Liver (tissue), 9 donors: ENCODE data around the gene NINJ1. TPM values are rescaled to one million over a fixed set of nuclear protein-coding genes. Genes with fewer than 3 reads are reported as not detected.

Experiments
- DNase-seq: peaks from one replicate; pipeline ENCODE4 v3.0.0-alpha.2; 2017; ENCODE audit warnings: low spot score
- H3K27ac ChIP-seq, 2 donors: one replicate each; pipeline ENCODE4 v1.7.0; 2013; ENCODE audit warnings: inconsistent platforms in 2 of 2, low read length in 2 of 2, control low read depth in 1 of 2, low read depth in 1 of 2, mild to moderate bottlenecking in 1 of 2
- H3K27me3 ChIP-seq, 4 donors: one replicate each; pipeline versions ENCODE4 v1.6.1 to v1.7.0; 2013; ENCODE audit warnings: low read length in 3 of 4, inconsistent platforms in 1 of 4, mild to moderate bottlenecking in 1 of 4, moderate library complexity in 1 of 4; ENCODE audit not compliant: control insufficient read depth in 4 of 4, insufficient read depth in 4 of 4
- H3K36me3 ChIP-seq, 4 donors: one replicate each; pipeline versions ENCODE4 v1.6.1 to v1.7.0; 2013; ENCODE audit warnings: low read length in 3 of 4, mild to moderate bottlenecking in 3 of 4, low read depth in 1 of 4, moderate library complexity in 1 of 4; ENCODE audit not compliant: control insufficient read depth in 4 of 4, insufficient read depth in 3 of 4
- H3K4me1 ChIP-seq, 4 donors: one replicate each; pipeline versions ENCODE4 v1.6.1 to v1.7.0; 2013; ENCODE audit warnings: low read length in 3 of 4, mild to moderate bottlenecking in 3 of 4, moderate library complexity in 1 of 4; ENCODE audit not compliant: control insufficient read depth in 4 of 4, insufficient read depth in 4 of 4
- H3K4me3 ChIP-seq, 3 donors: one replicate each; pipeline versions ENCODE4 v1.6.1 to v1.7.0; 2013; ENCODE audit warnings: low read length in 3 of 3, control low read depth in 1 of 3, low read depth in 1 of 3, mild to moderate bottlenecking in 1 of 3
- H3K9ac ChIP-seq, 2 donors: one replicate each; pipeline ENCODE4 v1.7.0; 2013; ENCODE audit warnings: low read length in 2 of 2, mild to moderate bottlenecking in 2 of 2, moderate library complexity in 2 of 2, control low read depth in 1 of 2, low read depth in 1 of 2
- H3K9me3 ChIP-seq, 4 donors: one replicate each; pipeline versions ENCODE4 v1.6.1 to v1.7.0; 2013; ENCODE audit warnings: low read length in 3 of 4; ENCODE audit not compliant: control insufficient read depth in 4 of 4
- ATF3 ChIP-seq: IDR thresholded peaks from 2 replicates; pipeline ENCODE4 v1.6.1; 2016; ENCODE audit warnings: antibody characterized with exemption
- CTCF ChIP-seq: fragments of 150-350 bp; IDR thresholded peaks from 2 replicates; pipeline ENCODE4 v1.5.1; 2017; ENCODE audit warnings: improper control_type of control experiment, low read depth, low read length; ENCODE audit not compliant: missing input control
- EGR1 ChIP-seq, 2 donors: IDR thresholded peaks; 2 replicates each; pipeline ENCODE4 v1.6.1; 2016 to 2018; ENCODE audit warnings: antibody characterized with exemption in 2 of 2, low read depth in 2 of 2
- FOXA1 ChIP-seq: IDR thresholded peaks from 2 replicates; pipeline ENCODE4 v1.6.1; 2016; ENCODE audit warnings: antibody characterized with exemption
- FOXA2 ChIP-seq: IDR thresholded peaks from 2 replicates; pipeline ENCODE4 v1.6.1; 2016; ENCODE audit warnings: antibody characterized with exemption
- GABPA ChIP-seq, 2 donors: IDR thresholded peaks in 1 of 2; conservative IDR thresholded peaks in 1 of 2; 2 replicates each; pipeline ENCODE4 v1.6.1; 2016; ENCODE audit warnings: antibody characterized with exemption in 2 of 2, mild to moderate bottlenecking in 1 of 2, moderate library complexity in 1 of 2
- HNF4A ChIP-seq, 2 donors: conservative IDR thresholded peaks; 2 replicates each; pipeline ENCODE4 v1.6.1; 2016; ENCODE audit warnings: antibody characterized with exemption in 2 of 2, mild to moderate bottlenecking in 2 of 2
- HNF4G ChIP-seq: IDR thresholded peaks from 2 replicates; pipeline ENCODE4 v1.6.1; 2016; ENCODE audit warnings: antibody characterized with exemption
- JUND ChIP-seq, 2 donors: IDR thresholded peaks; 2 replicates each; pipeline ENCODE4 v1.6.1; 2016; ENCODE audit warnings: antibody characterized with exemption in 2 of 2
- MAX ChIP-seq: IDR thresholded peaks from 2 replicates; pipeline ENCODE4 v1.6.1; 2016; ENCODE audit warnings: antibody characterized with exemption
- NR2F2 ChIP-seq: IDR thresholded peaks from 2 replicates; pipeline ENCODE4 v1.6.1; 2016; ENCODE audit warnings: antibody characterized with exemption
- RAD21 ChIP-seq, 2 donors: IDR thresholded peaks; 2 replicates each; pipeline ENCODE4 v1.6.1; 2016; ENCODE audit warnings: antibody characterized with exemption in 2 of 2, mild to moderate bottlenecking in 2 of 2
- REST ChIP-seq: IDR thresholded peaks from 2 replicates; pipeline ENCODE4 v1.6.1; 2016; ENCODE audit warnings: antibody characterized with exemption, mild to moderate bottlenecking
- RXRA ChIP-seq, 2 donors: IDR thresholded peaks; 2 replicates each; pipeline ENCODE4 v1.6.1; 2017 to 2018; ENCODE audit warnings: antibody characterized with exemption in 2 of 2, mild to moderate bottlenecking in 1 of 2
- SP1 ChIP-seq: IDR thresholded peaks from 2 replicates; pipeline ENCODE4 v1.6.1; 2018; ENCODE audit warnings: antibody characterized with exemption, mild to moderate bottlenecking
- TAF1 ChIP-seq: conservative IDR thresholded peaks from 2 replicates; pipeline ENCODE4 v1.6.1; 2016; ENCODE audit warnings: antibody characterized with exemption, mild to moderate bottlenecking
- YY1 ChIP-seq: IDR thresholded peaks from 2 replicates; pipeline ENCODE4 v1.6.1; 2016; ENCODE audit warnings: antibody characterized with exemption, mild to moderate bottlenecking
- ZBTB33 ChIP-seq: IDR thresholded peaks from 2 replicates; pipeline ENCODE4 v1.6.1; 2016; ENCODE audit warnings: antibody characterized with exemption
- WGBS: extraction: QIAGEN DNeasy Blood & Tissue Kit; methylation state at CpG from one replicate; pipeline ENCODE4 v1.1.7; 2013; 5-methylcytosine and 5-hydroxymethylcytosine counted together
- polyA plus RNA-seq, 2 donors: library from polyadenylated mRNA; stranded (reverse) in 1 of 2; unstranded in 1 of 2; fragments of 200-250 nt in 1 of 2; fragments of >200 nt in 1 of 2; fragmentation: Nextera tagmentation in 1 of 2; extraction: Ambion mirVana in 1 of 2; gene quantifications; one replicate each; pipeline versions ENCODE4 v1.2.1 to v1.2.3, GENCODE V29; 2013 to 2015
- total RNA-seq, 2 donors: library from RNA; depleted of rRNA; stranded (reverse); fragments of >200 nt; gene quantifications; one replicate each; pipeline ENCODE4 v1.2.3, GENCODE V29; 2014
- donor health status: healthy.
- donor health status: healthy.
- donor health status: healthy.
- donor health status: healthy.
- donor health status: healthy.

NINJ1 gene
- total and polyA plus RNA-seq, 4 donors = 31.2 to 72.1 (median 55.2) TPM

- TF ChIP-seq FOXA1 = no peak
- no peak for TF ChIP-seq CTCF
- no peak for TF ChIP-seq JUND (IDR thresholded peaks at IDR 0.05)
- TF ChIP-seq HNF4G = no peak
These were observed 44.5 kb downstream of the NINJ1 start (continued) for GRCh38 chr9:93089481-93089991.

- TF ChIP-seq TAF1 (no peak), REST (no peak), HNF4G (no peak), ZBTB33 (no peak), EGR1 (IDR thresholded peaks at IDR 0.05; ENCODE audit: low read depth in 2 of 2) (no peak), RAD21 (IDR thresholded peaks at IDR 0.05) (no peak), SP1 (no peak), FOXA1 (no peak), NR2F2 (no peak), RXRA (IDR thresholded peaks at IDR 0.05) (no peak), HNF4A (conservative IDR thresholded peaks at IDR 0.05) (no peak), MAX (no peak), JUND (IDR thresholded peaks at IDR 0.05) (no peak), FOXA2 (no peak), ATF3 (no peak), YY1 (no peak), GABPA (IDR thresholded peaks at IDR 0.05 in 1 of 2, conservative IDR thresholded peaks at IDR 0.05 in 1 of 2) (no peak), CTCF (no peak)
- WGBS = 90% methylated on average over 5 of the region's 5 CpGs
- no peaks in the 10 kb centered on the region for H3K27me3 ChIP-seq
- H3K27ac ChIP-seq = no peak overlapping the region
- no peak overlapping the region for H3K9ac ChIP-seq
- no peak overlapping the region for H3K4me3 ChIP-seq
- no peak for DNase-seq
- peaks cover 0 to 9% (median 2%) of the 10 kb centered on the region in 4 donors for H3K4me1 ChIP-seq
- peaks cover 0 to 2% (median 0%) of the 10 kb centered on the region in 4 donors for H3K9me3 ChIP-seq
- H3K36me3 ChIP-seq = peaks cover 0 to 4% (median 0%) of the 10 kb centered on the region in 4 donors
These were observed 45.0 kb downstream of the NINJ1 start for GRCh38 chr9:93089024-93089423.
